Adrenal gland (tissue), 5 donors: ENCODE measurements around the gene CDH24.

Experiments used
- POLR2A ChIP-seq, 2 donors: fragments of 450-650 bp; IDR thresholded peaks; one replicate each; pipeline ENCODE4 v1.6.1; 2017; ENCODE audit warnings: antibody characterized with exemption in 2 of 2, mild to moderate bottlenecking in 2 of 2, moderate library complexity in 1 of 2
- TF ChIP-seq, protein P1 (sequence below), 6 experiments: fragments of 450-650 bp in 4 of 6; fragments of 200-600 bp in 2 of 6; sonication (generic) in 1 of 6; IDR thresholded peaks; 1 replicate in 5 of 6; 2 replicates in 1 of 6; pipeline versions ENCODE4 v1.5.1 to v1.8.0; 2016 to 2021; ENCODE audit warnings: antibody characterized with exemption in 6 of 6, mild to moderate bottlenecking in 2 of 6, moderate library complexity in 1 of 6
- donor health status: DM: no; HTN: no; CAD: no.

DNA sequence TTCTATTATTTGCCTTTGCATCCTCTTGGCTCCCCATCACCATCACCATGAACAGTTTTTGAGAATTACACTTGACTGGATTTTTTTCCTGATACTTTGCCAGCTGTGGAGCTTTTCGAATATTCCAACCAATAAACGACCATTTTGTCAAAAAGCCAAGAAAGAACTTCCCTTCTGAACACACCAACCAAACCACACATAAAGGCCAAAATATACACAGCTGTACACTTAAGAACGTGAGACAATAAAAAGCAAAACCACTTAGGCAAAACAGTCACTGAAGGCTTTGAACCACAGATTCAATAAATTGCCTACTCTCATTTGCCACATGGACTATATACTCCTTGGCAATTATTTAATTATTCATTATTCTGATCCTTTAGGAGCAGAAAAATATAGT, 48.5 kb downstream of the CDH24 start:
- TF ChIP-seq, protein P1, sequence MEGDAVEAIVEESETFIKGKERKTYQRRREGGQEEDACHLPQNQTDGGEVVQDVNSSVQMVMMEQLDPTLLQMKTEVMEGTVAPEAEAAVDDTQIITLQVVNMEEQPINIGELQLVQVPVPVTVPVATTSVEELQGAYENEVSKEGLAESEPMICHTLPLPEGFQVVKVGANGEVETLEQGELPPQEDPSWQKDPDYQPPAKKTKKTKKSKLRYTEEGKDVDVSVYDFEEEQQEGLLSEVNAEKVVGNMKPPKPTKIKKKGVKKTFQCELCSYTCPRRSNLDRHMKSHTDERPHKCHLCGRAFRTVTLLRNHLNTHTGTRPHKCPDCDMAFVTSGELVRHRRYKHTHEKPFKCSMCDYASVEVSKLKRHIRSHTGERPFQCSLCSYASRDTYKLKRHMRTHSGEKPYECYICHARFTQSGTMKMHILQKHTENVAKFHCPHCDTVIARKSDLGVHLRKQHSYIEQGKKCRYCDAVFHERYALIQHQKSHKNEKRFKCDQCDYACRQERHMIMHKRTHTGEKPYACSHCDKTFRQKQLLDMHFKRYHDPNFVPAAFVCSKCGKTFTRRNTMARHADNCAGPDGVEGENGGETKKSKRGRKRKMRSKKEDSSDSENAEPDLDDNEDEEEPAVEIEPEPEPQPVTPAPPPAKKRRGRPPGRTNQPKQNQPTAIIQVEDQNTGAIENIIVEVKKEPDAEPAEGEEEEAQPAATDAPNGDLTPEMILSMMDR (IDR thresholded peaks at IDR 0.05), result no peak
- no peak for TF ChIP-seq POLR2A (IDR thresholded peaks at IDR 0.05)
